Activated naive CD8-positive, alpha-beta T cell treated with anti-CD3 and anti-CD28 coated beads, Interleukin-2, amount 10 ng/mL, durations not matched to agents 7 days and 5 days (primary cell): ENCODE measurements around the gene FNIP2. TPM values are rescaled to one million over a fixed set of nuclear protein-coding genes. Genes with fewer than 3 reads are reported as not detected.
"Not testable (repeated sequence)": the region's sequence is repeated elsewhere in the genome, so short reads cannot be mapped to it uniquely, and the experiment has no call there.

Experiments used
- ATAC-seq: fragments of 150-1000 bp; cut with Tn5 transposase; one replicate; pipeline ENCODE4 v1.10.0; 2021; ENCODE audit warnings: low read depth, moderate library complexity
- POLR2A ChIA-PET: fragments of 350-600 bp; sonication (Branson Sonifier 250); formaldehyde crosslinking; loops from one replicate; lab custom pipeline; 2021; ENCODE audit warnings: antibody characterized with exemption; lab: Charles Lee
- DNase-seq: peaks from one replicate; pipeline ENCODE4 v3.0.0; 2021
- H3K27ac Mint-ChIP-seq: one replicate; pipeline ENCODE4 v1.8.0; 2022; ENCODE audit warnings: mild to moderate bottlenecking, mixed read lengths
- H3K27me3 Mint-ChIP-seq: one replicate; pipeline ENCODE4 v1.8.0; 2022; ENCODE audit warnings: mild to moderate bottlenecking, moderate library complexity, mixed read lengths
- H3K36me3 Mint-ChIP-seq: one replicate; pipeline ENCODE4 v1.8.0; 2021; ENCODE audit warnings: mild to moderate bottlenecking, mixed read lengths
- H3K4me1 Mint-ChIP-seq: one replicate; pipeline ENCODE4 v1.8.0; 2021; ENCODE audit warnings: mixed read lengths
- H3K4me3 Mint-ChIP-seq: one replicate; pipeline ENCODE4 v1.8.0; 2022; ENCODE audit warnings: mild to moderate bottlenecking, moderate library complexity, mixed read lengths
- H3K9me3 Mint-ChIP-seq: one replicate; pipeline ENCODE4 v1.8.0; 2021; ENCODE audit warnings: mixed read lengths
- total RNA-seq, 2 experiments: library from RNA; stranded (reverse); gene quantifications; one replicate each; pipeline ENCODE4 v1.2.3, GENCODE V29; 2021

Gene FNIP2
- total RNA-seq, 2 experiments from 2014 or later, result 15.3 to 15.7 TPM

DNA sequence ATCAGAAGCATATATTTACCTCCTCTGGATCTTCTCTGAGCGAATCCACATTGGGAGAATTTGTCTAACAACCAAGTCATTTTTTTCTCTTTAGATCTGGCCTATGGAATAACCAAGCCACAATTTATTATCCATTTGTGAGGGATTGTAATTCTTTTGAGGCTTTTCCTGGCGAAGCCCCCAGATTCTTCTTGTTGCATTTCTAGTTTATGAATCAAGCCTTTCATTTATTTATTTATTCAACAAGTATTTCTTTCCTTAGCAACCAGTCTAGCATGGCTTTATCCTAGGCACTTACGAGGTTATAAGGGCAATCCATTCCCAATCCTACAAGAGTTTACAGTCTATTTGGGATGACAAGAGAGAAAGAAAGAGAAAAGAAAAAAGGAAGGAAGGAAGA, 18.4 kb upstream of the FNIP2 start:
- POLR2A ChIA-PET, result no interaction called here

DNA sequence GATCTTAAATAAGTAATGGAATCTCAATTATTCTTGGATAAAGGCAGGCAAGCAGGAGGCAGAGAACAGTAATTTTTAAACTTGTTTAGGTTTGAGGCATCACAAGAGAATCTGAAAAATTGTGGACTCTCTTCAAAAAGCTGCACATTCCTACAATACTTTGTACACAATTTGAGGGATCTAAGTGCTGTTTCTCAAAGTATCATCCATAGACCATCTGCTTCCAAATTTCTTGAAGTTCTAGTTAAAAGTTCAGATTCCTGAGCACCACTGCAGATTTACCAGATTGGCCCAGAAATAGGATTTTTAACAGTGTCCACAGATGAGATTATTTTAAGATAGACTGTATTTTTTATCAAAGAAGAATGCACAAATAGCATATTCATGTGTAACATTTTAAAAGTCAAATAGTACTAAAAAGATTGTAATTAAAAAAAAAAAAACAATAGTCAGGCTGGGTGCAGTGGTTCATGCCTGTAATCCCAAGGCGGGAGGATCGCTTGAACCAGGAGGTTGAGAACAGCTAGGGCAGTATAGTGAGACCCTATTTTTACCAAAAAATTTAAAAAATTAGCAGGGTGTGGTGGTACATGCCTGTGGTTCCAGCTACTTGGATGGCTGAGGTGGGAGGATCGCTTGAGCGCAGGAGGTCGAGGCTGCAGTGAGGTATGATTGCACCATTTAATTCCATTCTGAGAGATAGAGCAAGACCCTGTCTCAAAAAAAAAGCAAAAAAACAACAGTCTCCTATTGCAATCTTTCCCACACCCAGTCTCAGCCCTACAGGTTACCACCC, 14.2 kb upstream of the FNIP2 start:
- no peaks in the 10 kb centered on the region for H3K36me3 Mint-ChIP-seq
- no peak overlapping the region for H3K4me3 Mint-ChIP-seq
- no peaks in the 10 kb centered on the region for H3K4me1 Mint-ChIP-seq
- H3K27me3 Mint-ChIP-seq, result peaks cover 24% of the 10 kb centered on the region
- POLR2A ChIA-PET, result interaction anchor here (0.7 kb wide), 1 partner anchor 407 kb away, joined by 8 read pairs; no protein-coding TSS in a partner anchor
- ATAC-seq, result no peak
- H3K27ac Mint-ChIP-seq, result no peak overlapping the region
- no peaks in the 10 kb centered on the region for H3K9me3 Mint-ChIP-seq
- no peak for DNase-seq

More for the DNA sequence above, 18.4 kb upstream of the FNIP2 start:
- H3K9me3 Mint-ChIP-seq, result no peaks in the 10 kb centered on the region
- ATAC-seq (no peak), DNase-seq (no peak)
- no peaks in the 10 kb centered on the region for H3K36me3 Mint-ChIP-seq
- peaks cover 12% of the 10 kb centered on the region for H3K27me3 Mint-ChIP-seq
- H3K4me1 Mint-ChIP-seq, result no peaks in the 10 kb centered on the region
- H3K4me3 Mint-ChIP-seq, result no peak overlapping the region
- H3K27ac Mint-ChIP-seq, result no peak overlapping the region

DNA sequence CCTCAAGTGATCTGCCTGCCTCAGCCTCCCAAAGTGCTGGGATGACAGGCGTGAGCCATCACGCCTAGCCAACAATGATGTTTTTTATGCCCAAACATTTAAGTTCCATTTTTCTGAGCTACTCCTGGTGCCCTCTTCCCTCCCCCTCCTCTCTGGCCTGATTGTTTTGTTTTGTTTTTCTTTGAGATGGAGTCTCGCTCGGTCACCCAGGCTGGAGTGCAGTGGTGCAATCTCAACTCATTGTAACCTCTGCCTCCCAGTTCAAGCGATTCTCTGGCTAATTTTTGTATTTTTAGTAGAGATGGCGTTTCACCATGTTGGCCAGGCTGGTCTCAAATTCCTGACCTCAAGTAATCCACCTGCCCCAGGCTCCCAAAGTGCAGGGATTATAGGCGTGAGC, 13.0 kb upstream of the FNIP2 start:
- POLR2A ChIA-PET, ATAC-seq, H3K27ac Mint-ChIP-seq, H3K4me3 Mint-ChIP-seq, H3K9me3 Mint-ChIP-seq, H3K4me1 Mint-ChIP-seq, DNase-seq, H3K36me3 Mint-ChIP-seq: not testable (repeated sequence)
- H3K27me3 Mint-ChIP-seq, result peaks cover 24% of the 10 kb centered on the region

- ATAC-seq (no peak), DNase-seq (no peak)
- Mint-ChIP-seq H3K4me3 (no peak overlapping the region), H3K27me3 (peaks cover 24% of the 10 kb centered on the region), H3K27ac (no peak overlapping the region), H3K4me1 (no peaks in the 10 kb centered on the region), H3K9me3 (no peaks in the 10 kb centered on the region), H3K36me3 (no peaks in the 10 kb centered on the region)
- POLR2A ChIA-PET, result no interaction called here
These were observed 12.2 kb upstream of the FNIP2 start for GRCh38 chr4:158756588-158756987.

GRCh38 chr4:158758142-158758541, 10.7 kb upstream of the FNIP2 start:
- H3K4me3 Mint-ChIP-seq, result no peak overlapping the region
- DNase-seq (no peak), ATAC-seq (no peak)
- no peaks in the 10 kb centered on the region for H3K4me1 Mint-ChIP-seq
- no peaks in the 10 kb centered on the region for H3K36me3 Mint-ChIP-seq
- H3K27me3 Mint-ChIP-seq, result peaks cover 22% of the 10 kb centered on the region
- POLR2A ChIA-PET, result no interaction called here
- H3K9me3 Mint-ChIP-seq, result no peaks in the 10 kb centered on the region
- H3K27ac Mint-ChIP-seq, result no peak overlapping the region

GRCh38 chr4:158758703-158759102, 10.1 kb upstream of the FNIP2 start:
- H3K9me3 Mint-ChIP-seq, result no peaks in the 10 kb centered on the region
- POLR2A ChIA-PET, result no interaction called here
- ATAC-seq (no peak), DNase-seq (no peak)
- H3K4me1 Mint-ChIP-seq, result no peaks in the 10 kb centered on the region
- H3K36me3 Mint-ChIP-seq, result no peaks in the 10 kb centered on the region
- no peak overlapping the region for H3K27ac Mint-ChIP-seq
- no peak overlapping the region for H3K4me3 Mint-ChIP-seq
- H3K27me3 Mint-ChIP-seq, result peaks cover 22% of the 10 kb centered on the region

GRCh38 chr4:158759539-158759938, 9.3 kb upstream of the FNIP2 start:
- H3K36me3 Mint-ChIP-seq, H3K4me1 Mint-ChIP-seq, POLR2A ChIA-PET, H3K4me3 Mint-ChIP-seq, ATAC-seq, DNase-seq, H3K9me3 Mint-ChIP-seq, H3K27ac Mint-ChIP-seq: not testable (repeated sequence)
- peaks cover 16% of the 10 kb centered on the region for H3K27me3 Mint-ChIP-seq

DNA sequence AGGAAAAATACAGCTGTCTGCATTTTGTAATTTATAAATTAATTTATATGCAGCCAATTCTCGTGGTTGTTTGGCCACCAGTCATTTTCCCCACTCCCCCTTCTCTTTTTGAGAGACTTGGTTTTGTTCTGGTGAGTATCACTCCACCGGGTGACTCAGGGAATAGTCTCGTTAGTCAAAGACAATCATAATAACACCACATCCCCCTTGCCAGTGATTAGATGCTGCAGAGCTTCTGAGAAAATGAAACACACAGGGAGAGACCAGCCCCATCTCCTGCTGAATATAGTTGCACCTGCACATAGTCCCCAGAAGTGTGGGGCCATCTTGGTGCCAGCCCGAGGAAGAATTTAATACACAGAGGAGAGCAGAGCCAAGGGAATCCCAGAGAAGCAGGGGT, 8.0 kb upstream of the FNIP2 start:
- no peaks in the 10 kb centered on the region for H3K9me3 Mint-ChIP-seq
- POLR2A ChIA-PET, result no interaction called here
- no peak for DNase-seq
- H3K4me1 Mint-ChIP-seq, result no peaks in the 10 kb centered on the region
- H3K27ac Mint-ChIP-seq, result no peak overlapping the region
- H3K36me3 Mint-ChIP-seq, result no peaks in the 10 kb centered on the region
- no peak overlapping the region for H3K4me3 Mint-ChIP-seq
- no peak for ATAC-seq
- H3K27me3 Mint-ChIP-seq, result peaks cover 12% of the 10 kb centered on the region

DNA sequence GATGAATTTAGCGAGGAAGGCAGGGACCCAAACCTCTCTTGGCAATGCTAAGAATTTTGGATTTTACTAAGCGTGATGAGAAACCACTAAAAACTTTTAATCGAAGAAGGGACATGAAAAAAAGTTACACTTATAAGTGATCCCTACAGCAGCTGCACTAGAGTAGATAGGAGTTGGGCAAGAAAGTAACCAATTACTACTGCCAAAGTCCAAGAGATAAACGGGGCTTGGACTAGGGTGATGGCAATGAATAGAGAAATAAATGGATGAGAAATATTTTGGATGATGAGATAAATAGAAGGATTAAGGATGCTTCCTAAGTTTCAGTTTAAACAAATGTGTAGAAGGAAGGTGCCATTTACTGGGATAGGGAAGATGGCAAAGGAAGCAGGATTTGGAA, 6.3 kb upstream of the FNIP2 start:
- no peaks in the 10 kb centered on the region for H3K4me1 Mint-ChIP-seq
- peaks cover 5% of the 10 kb centered on the region for H3K27me3 Mint-ChIP-seq
- POLR2A ChIA-PET, result no interaction called here
- H3K36me3 Mint-ChIP-seq, result no peaks in the 10 kb centered on the region
- no peaks in the 10 kb centered on the region for H3K9me3 Mint-ChIP-seq
- DNase-seq, result no peak
- H3K4me3 Mint-ChIP-seq, result no peak overlapping the region
- no peak for ATAC-seq
- H3K27ac Mint-ChIP-seq, result no peak overlapping the region

DNA sequence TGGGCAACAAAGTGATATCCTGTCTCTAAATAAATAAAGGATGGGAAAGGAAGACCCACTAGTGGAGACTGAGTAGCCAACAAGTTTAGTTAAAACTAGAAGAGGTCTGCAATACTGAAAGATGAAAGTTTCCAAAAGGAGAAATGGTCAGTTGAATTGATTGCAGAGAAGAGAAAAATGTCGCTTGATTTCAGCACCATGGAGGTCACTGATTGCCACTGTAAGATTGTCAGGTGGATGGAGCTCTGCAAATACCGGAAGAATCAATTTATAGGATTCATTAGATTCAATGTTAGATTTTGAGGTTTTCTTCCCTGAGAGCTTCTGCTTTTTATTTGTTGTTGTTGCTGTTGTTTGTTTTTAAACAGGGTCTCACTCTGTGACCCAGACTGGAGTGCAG, 5.4 kb upstream of the FNIP2 start:
- H3K36me3 Mint-ChIP-seq, result no peaks in the 10 kb centered on the region
- H3K27ac Mint-ChIP-seq, result no peak overlapping the region
- peaks cover 4% of the 10 kb centered on the region for H3K4me1 Mint-ChIP-seq
- H3K9me3 Mint-ChIP-seq, result no peaks in the 10 kb centered on the region
- H3K4me3 Mint-ChIP-seq, result no peak overlapping the region
- H3K27me3 Mint-ChIP-seq, result peaks cover 4% of the 10 kb centered on the region
- DNase-seq (no peak), ATAC-seq (no peak)
- POLR2A ChIA-PET, result no interaction called here

DNA sequence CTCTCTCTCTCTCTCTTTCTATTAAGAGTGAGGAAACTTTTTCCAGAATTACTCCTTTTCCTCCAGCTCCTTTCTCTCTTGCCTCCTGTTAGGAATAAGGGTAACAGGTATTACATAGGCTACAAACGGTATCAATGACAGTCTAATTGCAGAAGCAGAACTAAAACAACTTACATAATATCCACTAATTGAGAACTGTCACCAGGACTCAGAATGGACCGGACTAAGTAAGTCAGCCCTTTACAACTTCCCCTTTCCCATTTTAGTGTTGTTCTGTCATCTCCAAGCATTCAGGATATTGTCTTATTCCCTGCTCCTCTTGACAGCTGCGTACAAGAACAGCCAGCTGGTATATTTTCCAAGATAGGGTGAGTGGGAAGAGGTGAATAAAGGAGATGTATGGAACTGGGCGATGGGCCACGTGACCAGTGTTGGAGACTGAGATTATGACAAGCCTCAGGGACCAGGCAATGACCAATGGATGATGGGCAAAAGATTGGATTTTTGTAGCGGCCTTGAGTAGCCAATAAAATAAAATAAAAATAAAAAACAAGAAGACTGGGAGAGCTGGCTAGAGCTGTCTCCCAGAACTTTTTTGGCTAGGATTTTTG, 2.3 kb upstream of the FNIP2 start:
- ATAC-seq (no peak), DNase-seq (no peak)
- peaks cover 22% of the 10 kb centered on the region for H3K4me1 Mint-ChIP-seq
- no peak overlapping the region for H3K27ac Mint-ChIP-seq
- peaks cover 3% of the 10 kb centered on the region for H3K27me3 Mint-ChIP-seq
- H3K36me3 Mint-ChIP-seq, result peaks cover 2% of the 10 kb centered on the region
- POLR2A ChIA-PET, result no interaction called here
- no peaks in the 10 kb centered on the region for H3K9me3 Mint-ChIP-seq
- no peak overlapping the region for H3K4me3 Mint-ChIP-seq

DNA sequence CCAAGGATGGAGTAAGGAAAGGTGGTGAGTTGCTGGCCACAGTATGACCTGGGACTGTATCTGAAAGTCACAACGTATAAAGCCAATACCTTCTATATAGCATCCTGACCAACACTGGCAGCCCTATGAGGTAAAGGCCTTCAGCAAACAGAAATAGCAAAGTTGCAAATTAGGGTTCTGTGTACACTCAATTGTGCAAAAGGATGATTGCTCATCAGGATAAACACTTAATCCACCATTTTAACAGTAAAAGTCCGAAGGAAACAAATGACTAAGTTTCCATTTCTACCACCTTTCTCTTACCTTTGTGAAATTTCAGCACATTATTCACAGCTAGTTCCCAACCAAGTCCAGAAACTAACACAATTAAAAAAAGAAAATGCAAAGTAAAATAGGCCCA, 1.4 kb upstream of the FNIP2 start:
- Mint-ChIP-seq H3K9me3 (no peaks in the 10 kb centered on the region), H3K4me1 (peaks cover 27% of the 10 kb centered on the region), H3K36me3 (peaks cover 7% of the 10 kb centered on the region), H3K4me3 (no peak overlapping the region), H3K27me3 (peaks cover 3% of the 10 kb centered on the region), H3K27ac (peak overlapping the region; percentile 32)
- POLR2A ChIA-PET, result no interaction called here
- DNase-seq (no peak), ATAC-seq (no peak)

DNA sequence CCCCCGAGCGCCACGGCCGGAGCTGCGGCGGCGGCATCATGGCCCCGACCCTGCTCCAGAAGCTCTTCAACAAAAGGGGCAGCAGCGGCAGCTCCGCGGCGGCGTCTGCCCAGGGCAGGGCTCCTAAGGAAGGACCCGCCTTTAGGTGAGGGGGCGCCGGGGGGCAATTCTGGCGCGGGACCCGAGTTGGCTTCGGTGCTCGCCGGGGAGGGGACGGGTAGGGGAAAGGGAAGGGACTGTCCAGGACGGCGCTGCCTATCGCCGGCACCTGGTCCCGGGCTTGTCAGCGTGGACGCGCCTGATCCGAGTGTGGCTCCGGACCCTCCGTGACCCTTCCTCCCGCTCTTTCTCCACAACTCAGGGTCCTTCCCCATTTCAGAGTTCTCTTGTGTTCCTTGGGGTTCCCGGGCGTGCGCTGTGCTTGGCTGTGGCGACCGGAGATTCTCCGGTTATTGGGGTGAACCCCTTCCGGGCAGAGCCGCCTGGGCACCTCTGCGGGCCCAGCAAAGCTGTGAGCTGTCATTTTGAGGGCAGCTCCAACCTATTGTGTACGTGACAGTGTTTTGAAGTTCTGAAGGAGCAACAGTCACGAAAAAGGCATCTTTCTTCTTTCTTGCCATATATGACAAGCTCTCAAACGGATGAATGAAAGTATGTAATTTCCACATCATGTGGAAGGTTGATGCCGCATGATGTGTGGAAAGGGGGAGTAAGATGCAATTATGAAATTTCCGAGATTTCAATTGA, 522 bp downstream of the FNIP2 start:
- peaks cover 29% of the 10 kb centered on the region for H3K4me1 Mint-ChIP-seq
- peak overlapping the region; percentile 97 for H3K27ac Mint-ChIP-seq
- H3K9me3 Mint-ChIP-seq, result no peaks in the 10 kb centered on the region
- POLR2A ChIA-PET, result interaction anchor here (0.6 to 1.9 kb wide), 5 partner anchors 45 to 348 kb away, joined by 3 to 4 read pairs (median 3); no protein-coding TSS in a partner anchor
- ATAC-seq, result peak; percentile 43
- peak overlapping the region; percentile 100 for H3K4me3 Mint-ChIP-seq
- H3K36me3 Mint-ChIP-seq, result peaks cover 7% of the 10 kb centered on the region
- DNase-seq, result peak; percentile 68
- peaks cover 3% of the 10 kb centered on the region for H3K27me3 Mint-ChIP-seq
